Liver (tissue), 9 donors: ENCODE measurements around the gene GLRX5. TPM values are rescaled to one million over a fixed set of nuclear protein-coding genes. Genes with fewer than 3 reads are reported as not detected.

ENCODE experiments used
- DNase-seq: peaks from one replicate; pipeline ENCODE4 v3.0.0-alpha.2; 2017; ENCODE audit warnings: low spot score
- H3K27ac ChIP-seq, 2 donors: one replicate each; pipeline ENCODE4 v1.7.0; 2013; ENCODE audit warnings: inconsistent platforms in 2 of 2, low read length in 2 of 2, control low read depth in 1 of 2, low read depth in 1 of 2, mild to moderate bottlenecking in 1 of 2
- H3K27me3 ChIP-seq, 4 donors: one replicate each; pipeline versions ENCODE4 v1.6.1 to v1.7.0; 2013; ENCODE audit warnings: low read length in 3 of 4, inconsistent platforms in 1 of 4, mild to moderate bottlenecking in 1 of 4, moderate library complexity in 1 of 4; ENCODE audit not compliant: control insufficient read depth in 4 of 4, insufficient read depth in 4 of 4
- H3K36me3 ChIP-seq, 4 donors: one replicate each; pipeline versions ENCODE4 v1.6.1 to v1.7.0; 2013; ENCODE audit warnings: low read length in 3 of 4, mild to moderate bottlenecking in 3 of 4, low read depth in 1 of 4, moderate library complexity in 1 of 4; ENCODE audit not compliant: control insufficient read depth in 4 of 4, insufficient read depth in 3 of 4
- H3K4me1 ChIP-seq, 4 donors: one replicate each; pipeline versions ENCODE4 v1.6.1 to v1.7.0; 2013; ENCODE audit warnings: low read length in 3 of 4, mild to moderate bottlenecking in 3 of 4, moderate library complexity in 1 of 4; ENCODE audit not compliant: control insufficient read depth in 4 of 4, insufficient read depth in 4 of 4
- H3K4me3 ChIP-seq, 3 donors: one replicate each; pipeline versions ENCODE4 v1.6.1 to v1.7.0; 2013; ENCODE audit warnings: low read length in 3 of 3, control low read depth in 1 of 3, low read depth in 1 of 3, mild to moderate bottlenecking in 1 of 3
- H3K9ac ChIP-seq, 2 donors: one replicate each; pipeline ENCODE4 v1.7.0; 2013; ENCODE audit warnings: low read length in 2 of 2, mild to moderate bottlenecking in 2 of 2, moderate library complexity in 2 of 2, control low read depth in 1 of 2, low read depth in 1 of 2
- H3K9me3 ChIP-seq, 4 donors: one replicate each; pipeline versions ENCODE4 v1.6.1 to v1.7.0; 2013; ENCODE audit warnings: low read length in 3 of 4; ENCODE audit not compliant: control insufficient read depth in 4 of 4
- ATF3 ChIP-seq: IDR thresholded peaks from 2 replicates; pipeline ENCODE4 v1.6.1; 2016; ENCODE audit warnings: antibody characterized with exemption
- CTCF ChIP-seq: fragments of 150-350 bp; IDR thresholded peaks from 2 replicates; pipeline ENCODE4 v1.5.1; 2017; ENCODE audit warnings: improper control_type of control experiment, low read depth, low read length; ENCODE audit not compliant: missing input control
- EGR1 ChIP-seq, 2 donors: IDR thresholded peaks; 2 replicates each; pipeline ENCODE4 v1.6.1; 2016 to 2018; ENCODE audit warnings: antibody characterized with exemption in 2 of 2, low read depth in 2 of 2
- FOXA1 ChIP-seq: IDR thresholded peaks from 2 replicates; pipeline ENCODE4 v1.6.1; 2016; ENCODE audit warnings: antibody characterized with exemption
- FOXA2 ChIP-seq: IDR thresholded peaks from 2 replicates; pipeline ENCODE4 v1.6.1; 2016; ENCODE audit warnings: antibody characterized with exemption
- GABPA ChIP-seq, 2 donors: IDR thresholded peaks in 1 of 2; conservative IDR thresholded peaks in 1 of 2; 2 replicates each; pipeline ENCODE4 v1.6.1; 2016; ENCODE audit warnings: antibody characterized with exemption in 2 of 2, mild to moderate bottlenecking in 1 of 2, moderate library complexity in 1 of 2
- HNF4A ChIP-seq, 2 donors: conservative IDR thresholded peaks; 2 replicates each; pipeline ENCODE4 v1.6.1; 2016; ENCODE audit warnings: antibody characterized with exemption in 2 of 2, mild to moderate bottlenecking in 2 of 2
- HNF4G ChIP-seq: IDR thresholded peaks from 2 replicates; pipeline ENCODE4 v1.6.1; 2016; ENCODE audit warnings: antibody characterized with exemption
- JUND ChIP-seq, 2 donors: IDR thresholded peaks; 2 replicates each; pipeline ENCODE4 v1.6.1; 2016; ENCODE audit warnings: antibody characterized with exemption in 2 of 2
- MAX ChIP-seq: IDR thresholded peaks from 2 replicates; pipeline ENCODE4 v1.6.1; 2016; ENCODE audit warnings: antibody characterized with exemption
- NR2F2 ChIP-seq: IDR thresholded peaks from 2 replicates; pipeline ENCODE4 v1.6.1; 2016; ENCODE audit warnings: antibody characterized with exemption
- RAD21 ChIP-seq, 2 donors: IDR thresholded peaks; 2 replicates each; pipeline ENCODE4 v1.6.1; 2016; ENCODE audit warnings: antibody characterized with exemption in 2 of 2, mild to moderate bottlenecking in 2 of 2
- REST ChIP-seq: IDR thresholded peaks from 2 replicates; pipeline ENCODE4 v1.6.1; 2016; ENCODE audit warnings: antibody characterized with exemption, mild to moderate bottlenecking
- RXRA ChIP-seq, 2 donors: IDR thresholded peaks; 2 replicates each; pipeline ENCODE4 v1.6.1; 2017 to 2018; ENCODE audit warnings: antibody characterized with exemption in 2 of 2, mild to moderate bottlenecking in 1 of 2
- SP1 ChIP-seq: IDR thresholded peaks from 2 replicates; pipeline ENCODE4 v1.6.1; 2018; ENCODE audit warnings: antibody characterized with exemption, mild to moderate bottlenecking
- TAF1 ChIP-seq: conservative IDR thresholded peaks from 2 replicates; pipeline ENCODE4 v1.6.1; 2016; ENCODE audit warnings: antibody characterized with exemption, mild to moderate bottlenecking
- YY1 ChIP-seq: IDR thresholded peaks from 2 replicates; pipeline ENCODE4 v1.6.1; 2016; ENCODE audit warnings: antibody characterized with exemption, mild to moderate bottlenecking
- ZBTB33 ChIP-seq: IDR thresholded peaks from 2 replicates; pipeline ENCODE4 v1.6.1; 2016; ENCODE audit warnings: antibody characterized with exemption
- WGBS: extraction: QIAGEN DNeasy Blood & Tissue Kit; methylation state at CpG from one replicate; pipeline ENCODE4 v1.1.7; 2013; 5-methylcytosine and 5-hydroxymethylcytosine counted together
- polyA plus RNA-seq, 2 donors: library from polyadenylated mRNA; stranded (reverse) in 1 of 2; unstranded in 1 of 2; fragments of 200-250 nt in 1 of 2; fragments of >200 nt in 1 of 2; fragmentation: Nextera tagmentation in 1 of 2; extraction: Ambion mirVana in 1 of 2; gene quantifications; one replicate each; pipeline versions ENCODE4 v1.2.1 to v1.2.3, GENCODE V29; 2013 to 2015
- total RNA-seq, 2 donors: library from RNA; depleted of rRNA; stranded (reverse); fragments of >200 nt; gene quantifications; one replicate each; pipeline ENCODE4 v1.2.3, GENCODE V29; 2014
- donor health status: healthy.
- donor health status: healthy.
- donor health status: healthy.
- donor health status: healthy.
- donor health status: healthy.

The GLRX5 gene
- total and polyA plus RNA-seq, 4 donors = 28.4 to 172 (median 39.7) TPM

GRCh38 chr14:95524706-95525512, 9.9 kb upstream of the GLRX5 start:
- Histone ChIP-seq H3K4me1 (peaks cover 6 to 60% (median 55%) of the 10 kb centered on the region in 4 donors), H3K9me3 (no peaks in the 10 kb centered on the region), H3K4me3 (no peak overlapping the region), H3K27me3 (no peaks in the 10 kb centered on the region), H3K36me3 (no peaks in the 10 kb centered on the region), H3K9ac (peak overlapping the region in 1 of 2 donors; percentile 60), H3K27ac (peak overlapping the region; percentile 91 to 92)
- no peak for DNase-seq
- no peak for TF ChIP-seq NR2F2
- no peak for TF ChIP-seq GABPA (IDR thresholded peaks at IDR 0.05 in 1 of 2, conservative IDR thresholded peaks at IDR 0.05 in 1 of 2)
- TF ChIP-seq TAF1 = no peak
- peak; percentile 78 to 86 for TF ChIP-seq HNF4A (conservative IDR thresholded peaks at IDR 0.05)
- TF ChIP-seq MAX = peak; percentile 77
- peak; percentile 62 for TF ChIP-seq YY1
- peak; percentile 46 to 85 for TF ChIP-seq JUND (IDR thresholded peaks at IDR 0.05)
- TF ChIP-seq RXRA (IDR thresholded peaks at IDR 0.05) = peak; percentile 95 to 96
- TF ChIP-seq ATF3 = peak; percentile 89
- TF ChIP-seq RAD21 (IDR thresholded peaks at IDR 0.05) = peak in 1 of 2 donors; percentile 45
- peak; percentile 53 for TF ChIP-seq REST
- no peak for TF ChIP-seq HNF4G
- peak; percentile 61 for TF ChIP-seq ZBTB33
- peak; percentile 88 for TF ChIP-seq SP1
- TF ChIP-seq EGR1 (IDR thresholded peaks at IDR 0.05; ENCODE audit: low read depth in 2 of 2) = peak in 1 of 2 donors; percentile 62
- no peak for TF ChIP-seq CTCF
- peak; percentile 69 for TF ChIP-seq FOXA1
- peak; percentile 85 for TF ChIP-seq FOXA2
- 45% methylated on average over 6 of the region's 6 CpGs for WGBS
